ENCODE measurements around the gene GP5. TPM values are rescaled to one million over a fixed set of nuclear protein-coding genes. Genes with fewer than 3 reads are reported as not detected.

The GP5 gene
- total RNA-seq, 1 donor from 2014 or later: 0.15 TPM

- no peak for TF ChIP-seq CTCF (IDR thresholded peaks at IDR 0.05; ENCODE audit: partially characterized antibody, unreplicated experiment)
- Mint-ChIP-seq H3K4me3 (ENCODE audit: unreplicated experiment) (no peak overlapping the region), H3K4me1 (ENCODE audit: low read depth, unreplicated experiment) (peaks cover 3% of the 10 kb centered on the region), H3K27me3 (ENCODE audit: unreplicated experiment) (peaks cover 3% of the 10 kb centered on the region), H3K9me3 (ENCODE audit: unreplicated experiment) (peaks cover 4% of the 10 kb centered on the region), H3K36me3 (ENCODE audit: unreplicated experiment) (peaks cover 4% of the 10 kb centered on the region), H3K27ac (ENCODE audit: unreplicated experiment) (no peak overlapping the region)
- DNase-seq: no peak
Observed at GRCh38 chr3:194364314-194364651, 34.8 kb downstream of the GP5 start.

DNA sequence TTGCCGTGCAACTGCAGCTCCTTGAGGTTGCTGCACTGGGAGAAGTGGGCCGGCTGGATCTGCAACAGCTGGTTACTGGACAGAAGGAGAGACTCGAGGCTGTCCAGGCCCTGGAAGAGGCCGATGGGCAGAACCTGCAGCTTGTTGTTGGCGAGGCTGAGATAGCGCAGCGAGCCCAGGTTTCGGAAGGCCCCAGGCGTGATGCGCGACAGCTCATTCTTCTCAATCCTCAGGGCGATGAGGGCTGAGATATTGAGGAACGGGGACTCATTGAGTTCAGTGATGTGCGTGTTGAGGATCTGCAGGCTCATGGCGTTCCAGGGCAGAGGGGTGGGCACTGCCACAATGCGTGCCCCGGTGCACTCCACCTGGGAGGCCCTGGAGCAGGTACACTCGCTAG, 38.5 kb downstream of the GP5 start:
- Mint-ChIP-seq H3K27me3 (ENCODE audit: unreplicated experiment) (peaks cover 9% of the 10 kb centered on the region), H3K4me3 (ENCODE audit: unreplicated experiment) (no peak overlapping the region), H3K36me3 (ENCODE audit: unreplicated experiment) (peaks cover 4% of the 10 kb centered on the region), H3K27ac (ENCODE audit: unreplicated experiment) (no peak overlapping the region), H3K9me3 (ENCODE audit: unreplicated experiment) (no peaks in the 10 kb centered on the region), H3K4me1 (ENCODE audit: low read depth, unreplicated experiment) (no peaks in the 10 kb centered on the region)
- DNase-seq: no peak
- no peak for TF ChIP-seq CTCF (IDR thresholded peaks at IDR 0.05; ENCODE audit: partially characterized antibody, unreplicated experiment)

GRCh38 chr3:194357681-194358080, 41.4 kb downstream of the GP5 start:
- peaks cover 9% of the 10 kb centered on the region for H3K27me3 Mint-ChIP-seq (ENCODE audit: unreplicated experiment)
- H3K9me3 Mint-ChIP-seq (ENCODE audit: unreplicated experiment): no peaks in the 10 kb centered on the region
- H3K4me1 Mint-ChIP-seq (ENCODE audit: low read depth, unreplicated experiment): no peaks in the 10 kb centered on the region
- no peak overlapping the region for H3K27ac Mint-ChIP-seq (ENCODE audit: unreplicated experiment)
- no peak for TF ChIP-seq CTCF (IDR thresholded peaks at IDR 0.05; ENCODE audit: partially characterized antibody, unreplicated experiment)
- peaks cover 4% of the 10 kb centered on the region for H3K36me3 Mint-ChIP-seq (ENCODE audit: unreplicated experiment)
- DNase-seq: no peak
- H3K4me3 Mint-ChIP-seq (ENCODE audit: unreplicated experiment): no peak overlapping the region

DNA sequence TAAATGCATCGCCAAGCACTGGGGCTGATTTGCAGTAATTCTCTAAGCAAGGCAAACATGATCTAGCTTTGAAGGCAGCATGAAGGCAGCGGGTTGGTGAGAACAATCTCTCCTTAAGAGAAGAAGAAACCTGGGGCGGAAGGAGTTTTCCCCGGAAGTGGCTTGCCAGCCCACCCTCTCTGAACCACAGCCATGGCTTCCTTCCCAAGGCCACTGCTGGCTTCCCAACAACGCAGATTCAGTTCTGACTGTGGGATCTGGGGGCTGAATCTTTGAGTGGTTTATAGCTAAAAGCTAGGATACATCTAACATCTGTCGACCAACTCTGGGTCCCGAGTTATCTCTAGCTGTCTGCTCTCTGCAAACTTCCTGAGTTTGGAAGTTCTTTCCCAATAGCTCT, 43.7 kb downstream of the GP5 start:
- Mint-ChIP-seq H3K9me3 (ENCODE audit: unreplicated experiment) (no peaks in the 10 kb centered on the region), H3K36me3 (ENCODE audit: unreplicated experiment) (peaks cover 4% of the 10 kb centered on the region), H3K4me1 (ENCODE audit: low read depth, unreplicated experiment) (no peaks in the 10 kb centered on the region), H3K4me3 (ENCODE audit: unreplicated experiment) (no peak overlapping the region), H3K27ac (ENCODE audit: unreplicated experiment) (no peak overlapping the region), H3K27me3 (ENCODE audit: unreplicated experiment) (peaks cover 7% of the 10 kb centered on the region)
- TF ChIP-seq CTCF (IDR thresholded peaks at IDR 0.05; ENCODE audit: partially characterized antibody, unreplicated experiment): no peak
- DNase-seq: no peak

GRCh38 chr3:194354315-194354714, 44.8 kb downstream of the GP5 start:
- Mint-ChIP-seq H3K36me3 (ENCODE audit: unreplicated experiment) (no peaks in the 10 kb centered on the region), H3K4me1 (ENCODE audit: low read depth, unreplicated experiment) (no peaks in the 10 kb centered on the region), H3K4me3 (ENCODE audit: unreplicated experiment) (no peak overlapping the region), H3K27ac (ENCODE audit: unreplicated experiment) (no peak overlapping the region), H3K27me3 (ENCODE audit: unreplicated experiment) (peaks cover 7% of the 10 kb centered on the region), H3K9me3 (ENCODE audit: unreplicated experiment) (no peaks in the 10 kb centered on the region)
- no peak for DNase-seq
- TF ChIP-seq CTCF (IDR thresholded peaks at IDR 0.05; ENCODE audit: partially characterized antibody, unreplicated experiment): no peak

All from glutamatergic neuron (in vitro differentiated cells).